RWPE2 (cell line): Measurements from ENCODE around the gene KRT32.
A peak's percentile ranks its signal among the peaks of the same experiment; 100 is the strongest.

Experiments
- ATAC-seq: fragments of 200-7000 bp; cut with Tn5 transposase; 3 replicates; pipeline ENCODE4 v1.9.1; 2021; ENCODE audit warnings: low read depth
- DNase-seq: peaks from one replicate; pipeline ENCODE4 v3.0.0-alpha.2; 2020; ENCODE audit warnings: low spot score
- H3K27ac ChIP-seq: fragments of 450-650 bp; 2 replicates; pipeline ENCODE4 v1.5.1; 2017; ENCODE audit warnings: mild to moderate bottlenecking; ENCODE audit not compliant: poor library complexity, severe bottlenecking
- H3K27me3 ChIP-seq: fragments of 250-450 bp; sonication (Bioruptor Pico); 2 replicates; pipeline ENCODE4 v1.5.1; 2021; ENCODE audit warnings: mild to moderate bottlenecking, moderate library complexity; ENCODE audit not compliant: insufficient read depth, poor library complexity, severe bottlenecking
- H3K36me3 ChIP-seq: fragments of 250-450 bp; sonication (Bioruptor Pico); 2 replicates; pipeline ENCODE4 v1.5.1; 2020; ENCODE audit warnings: low read depth, mild to moderate bottlenecking, moderate library complexity
- H3K4me1 ChIP-seq: fragments of 250-450 bp; sonication (Bioruptor Pico); 2 replicates; pipeline ENCODE4 v1.5.1; 2021; ENCODE audit warnings: mild to moderate bottlenecking, moderate library complexity; ENCODE audit not compliant: insufficient read depth, poor library complexity, severe bottlenecking
- H3K4me3 ChIP-seq: fragments of 250-450 bp; sonication (Bioruptor Pico); 2 replicates; pipeline ENCODE4 v1.5.1; 2021; ENCODE audit warnings: mild to moderate bottlenecking, moderate library complexity; ENCODE audit not compliant: severe bottlenecking
- H3K9me3 ChIP-seq: fragments of 250-450 bp; sonication (Bioruptor Pico); 2 replicates; pipeline ENCODE4 v1.5.1; 2021; ENCODE audit warnings: mild to moderate bottlenecking, moderate library complexity; ENCODE audit not compliant: severe bottlenecking
- TF ChIP-seq, protein P1 (sequence below): fragments of 450-650 bp; IDR thresholded peaks from one replicate; pipeline ENCODE4 v1.5.1; 2017; ENCODE audit warnings: mild to moderate bottlenecking, moderate library complexity; ENCODE audit not compliant: poor library complexity, severe bottlenecking

Gene KRT32

DNA sequence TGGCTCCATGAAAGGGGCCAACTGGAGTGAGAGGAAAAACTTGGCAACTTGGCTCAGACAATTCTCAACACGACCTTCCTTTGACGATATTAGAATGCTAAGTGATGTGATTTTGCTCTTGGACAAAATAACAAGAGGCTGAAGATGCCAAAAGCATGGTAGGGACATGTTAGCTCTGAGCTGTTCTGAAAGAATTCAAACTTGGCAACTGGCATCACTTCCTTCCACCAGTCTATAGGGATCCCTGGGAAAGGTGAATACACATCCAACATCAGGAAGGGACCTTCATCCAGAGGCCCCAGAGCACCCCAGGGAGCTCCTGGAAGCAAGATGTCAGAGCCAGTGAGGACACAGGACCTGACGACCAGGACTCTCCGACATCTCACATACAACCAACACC lies 47.1 kb downstream of the KRT32 start:
- Histone ChIP-seq H3K36me3 (no peaks in the 10 kb centered on the region), H3K27ac (peak overlapping the region; percentile 82), H3K9me3 (no peaks in the 10 kb centered on the region), H3K4me1 (peaks cover 41% of the 10 kb centered on the region), H3K4me3 (no peak overlapping the region), H3K27me3 (no peaks in the 10 kb centered on the region)
- DNase-seq (no peak), ATAC-seq (peak; percentile 77)
- TF ChIP-seq, protein P1, sequence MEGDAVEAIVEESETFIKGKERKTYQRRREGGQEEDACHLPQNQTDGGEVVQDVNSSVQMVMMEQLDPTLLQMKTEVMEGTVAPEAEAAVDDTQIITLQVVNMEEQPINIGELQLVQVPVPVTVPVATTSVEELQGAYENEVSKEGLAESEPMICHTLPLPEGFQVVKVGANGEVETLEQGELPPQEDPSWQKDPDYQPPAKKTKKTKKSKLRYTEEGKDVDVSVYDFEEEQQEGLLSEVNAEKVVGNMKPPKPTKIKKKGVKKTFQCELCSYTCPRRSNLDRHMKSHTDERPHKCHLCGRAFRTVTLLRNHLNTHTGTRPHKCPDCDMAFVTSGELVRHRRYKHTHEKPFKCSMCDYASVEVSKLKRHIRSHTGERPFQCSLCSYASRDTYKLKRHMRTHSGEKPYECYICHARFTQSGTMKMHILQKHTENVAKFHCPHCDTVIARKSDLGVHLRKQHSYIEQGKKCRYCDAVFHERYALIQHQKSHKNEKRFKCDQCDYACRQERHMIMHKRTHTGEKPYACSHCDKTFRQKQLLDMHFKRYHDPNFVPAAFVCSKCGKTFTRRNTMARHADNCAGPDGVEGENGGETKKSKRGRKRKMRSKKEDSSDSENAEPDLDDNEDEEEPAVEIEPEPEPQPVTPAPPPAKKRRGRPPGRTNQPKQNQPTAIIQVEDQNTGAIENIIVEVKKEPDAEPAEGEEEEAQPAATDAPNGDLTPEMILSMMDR, result no peak

DNA sequence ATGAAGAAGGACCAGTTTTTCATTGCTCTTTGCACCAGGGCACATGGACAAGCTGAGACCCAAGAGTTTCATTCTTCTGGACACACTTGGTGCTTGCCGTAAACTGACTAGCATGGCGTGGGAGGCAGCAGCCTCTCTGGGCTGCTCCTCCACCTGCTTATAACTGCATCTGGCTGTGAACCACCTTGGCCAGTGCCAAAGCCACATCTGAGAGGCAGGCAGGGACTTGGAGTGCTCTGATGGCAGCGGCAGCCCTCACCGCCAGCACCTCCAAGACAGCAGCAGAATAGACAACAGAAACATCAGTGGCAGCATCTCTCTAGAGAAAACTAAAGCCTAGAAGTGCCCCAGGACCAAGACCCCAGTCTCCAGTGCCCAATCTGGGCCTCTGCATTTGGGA lies 47.5 kb downstream of the KRT32 start:
- H3K27ac ChIP-seq, result peak overlapping the region; percentile 82
- H3K4me1 ChIP-seq, result peaks cover 41% of the 10 kb centered on the region
- no peak for DNase-seq
- H3K36me3 ChIP-seq, result no peaks in the 10 kb centered on the region
- H3K9me3 ChIP-seq, result no peaks in the 10 kb centered on the region
- TF ChIP-seq, protein P1, result no peak
- H3K27me3 ChIP-seq, result no peaks in the 10 kb centered on the region
- H3K4me3 ChIP-seq, result no peak overlapping the region
- no peak for ATAC-seq

DNA sequence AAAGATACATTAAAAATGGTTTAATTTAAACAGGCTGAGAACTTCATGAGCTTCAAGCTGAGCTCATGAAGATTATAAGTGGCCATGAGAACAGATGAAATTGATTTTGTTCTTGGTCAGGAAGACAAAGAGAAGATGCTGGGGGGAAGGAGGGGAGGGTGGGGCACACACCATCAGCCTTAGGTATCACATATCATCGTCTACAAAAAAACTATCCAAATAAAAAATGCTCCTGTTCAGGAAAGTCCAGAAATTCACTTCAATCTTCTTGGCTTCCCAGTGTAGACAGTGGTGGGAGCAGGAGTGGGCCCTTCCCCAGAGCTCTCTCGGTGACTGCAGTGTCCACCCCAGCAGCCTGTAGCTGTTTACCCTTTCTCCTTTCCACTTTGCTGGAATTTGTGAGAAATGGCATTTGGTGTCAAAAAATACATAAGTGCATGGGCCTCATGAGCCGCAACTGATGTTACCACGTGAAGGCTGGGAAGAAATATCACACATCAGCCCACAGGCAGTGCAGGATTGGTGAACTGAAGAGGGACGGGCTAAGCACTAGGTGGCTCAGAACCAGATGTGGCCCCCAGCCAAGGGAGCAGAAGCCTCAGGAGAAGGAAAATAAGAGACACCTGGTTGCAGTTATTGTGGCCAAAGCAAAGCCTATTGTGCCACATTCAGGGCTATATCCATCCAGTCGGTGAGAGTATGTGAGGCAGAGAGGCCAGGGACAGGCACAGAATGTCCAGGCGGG lies 48.9 kb downstream of the KRT32 start:
- peaks cover 41% of the 10 kb centered on the region for H3K4me1 ChIP-seq
- no peak overlapping the region for H3K4me3 ChIP-seq
- no peaks in the 10 kb centered on the region for H3K27me3 ChIP-seq
- TF ChIP-seq, protein P1, result no peak
- ATAC-seq (no peak), DNase-seq (no peak)
- no peaks in the 10 kb centered on the region for H3K36me3 ChIP-seq
- peak overlapping the region; percentile 82 for H3K27ac ChIP-seq
- H3K9me3 ChIP-seq, result no peaks in the 10 kb centered on the region

DNA sequence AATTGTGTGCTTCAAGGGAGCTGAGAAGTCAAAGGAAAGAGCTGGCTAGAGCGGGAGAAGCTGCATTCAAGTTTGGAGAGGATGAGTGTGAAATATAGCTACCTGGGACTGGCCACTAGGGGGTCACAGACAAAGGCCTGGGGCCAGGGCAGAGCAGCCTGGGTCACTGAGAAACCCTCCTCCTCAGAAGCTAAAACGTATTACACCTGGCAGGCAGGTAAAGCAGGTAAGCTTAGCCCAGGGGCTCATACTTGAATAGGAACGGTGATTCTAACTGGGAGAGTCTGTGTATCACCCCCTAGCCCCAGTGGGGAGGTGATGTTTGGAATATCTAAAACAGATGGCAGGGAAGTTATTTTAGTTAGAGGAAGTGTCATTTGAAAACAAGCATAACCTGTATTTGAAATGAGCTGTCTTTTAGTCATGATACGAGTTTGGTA lies 49.6 kb downstream of the KRT32 start:
- H3K27ac ChIP-seq, result peak overlapping the region; percentile 82
- peaks cover 41% of the 10 kb centered on the region for H3K4me1 ChIP-seq
- no peaks in the 10 kb centered on the region for H3K9me3 ChIP-seq
- no peaks in the 10 kb centered on the region for H3K36me3 ChIP-seq
- no peaks in the 10 kb centered on the region for H3K27me3 ChIP-seq
- peak; percentile 47 for ATAC-seq
- TF ChIP-seq, protein P1, result peak; percentile 70
- no peak overlapping the region for H3K4me3 ChIP-seq
- no peak for DNase-seq

DNA sequence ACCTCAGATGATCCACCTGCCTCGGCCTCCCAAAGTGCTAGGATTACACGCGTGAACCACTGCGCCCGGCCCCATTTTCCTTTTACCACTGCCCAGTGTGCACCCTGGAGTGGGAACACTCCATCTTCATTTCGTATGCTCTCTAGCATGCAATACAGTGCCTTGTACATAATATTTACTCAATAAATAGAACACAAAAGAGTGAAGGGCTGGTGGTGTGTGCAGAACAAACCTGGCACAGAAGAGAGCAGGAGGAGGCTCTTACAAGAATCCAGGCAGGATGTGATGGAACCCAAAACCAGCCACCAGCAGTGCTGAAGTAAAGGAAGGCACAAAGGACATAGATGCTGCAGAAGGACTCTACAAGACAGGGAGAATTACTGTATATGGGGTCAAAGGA lies 50.1 kb downstream of the KRT32 start:
- no peak for ATAC-seq
- H3K9me3 ChIP-seq, result no peaks in the 10 kb centered on the region
- DNase-seq, result no peak
- TF ChIP-seq, protein P1, result no peak
- no peaks in the 10 kb centered on the region for H3K36me3 ChIP-seq
- peak overlapping the region; percentile 82 for H3K27ac ChIP-seq
- H3K4me1 ChIP-seq, result peaks cover 41% of the 10 kb centered on the region
- no peak overlapping the region for H3K4me3 ChIP-seq
- H3K27me3 ChIP-seq, result no peaks in the 10 kb centered on the region
